Posterior vena cava (tissue), 2 donors: ENCODE results near the gene SYNDIG1. TPM values are rescaled to one million over a fixed set of nuclear protein-coding genes. Genes with fewer than 3 reads are reported as not detected.
"Not testable (repeated sequence)": the region's sequence is repeated elsewhere in the genome, so short reads cannot be mapped to it uniquely, and the experiment has no call there.

Source experiments
- DNase-seq: peaks from one replicate; pipeline ENCODE4 v3.0.0-alpha.2; 2020; ENCODE audit warnings: low spot score
- intact Hi-C, 2 donors: fragments of 100-400 bp; cut with DNase I; formaldehyde crosslinking; loops; one replicate each; pipeline versions ENCODE4 v1.14.1 to v1.14.2; 2022 to 2023
- total RNA-seq, 2 donors: library from RNA; stranded (reverse); fragmentation: NEBNext Ultra II Directional; extraction: Animal tissue kit (Norgen Biotek cat#: 25700); gene quantifications; one replicate each; pipeline ENCODE4 v1.2.1, GENCODE V29; 2021
- donor health status: DM: yes; HTN: yes; CAD: no.
- donor health status: DM: yes; HTN: yes; CAD: no.

SYNDIG1 gene
- total RNA-seq, 2 donors from 2014 or later, result 11.3 to 22.5 TPM

DNA sequence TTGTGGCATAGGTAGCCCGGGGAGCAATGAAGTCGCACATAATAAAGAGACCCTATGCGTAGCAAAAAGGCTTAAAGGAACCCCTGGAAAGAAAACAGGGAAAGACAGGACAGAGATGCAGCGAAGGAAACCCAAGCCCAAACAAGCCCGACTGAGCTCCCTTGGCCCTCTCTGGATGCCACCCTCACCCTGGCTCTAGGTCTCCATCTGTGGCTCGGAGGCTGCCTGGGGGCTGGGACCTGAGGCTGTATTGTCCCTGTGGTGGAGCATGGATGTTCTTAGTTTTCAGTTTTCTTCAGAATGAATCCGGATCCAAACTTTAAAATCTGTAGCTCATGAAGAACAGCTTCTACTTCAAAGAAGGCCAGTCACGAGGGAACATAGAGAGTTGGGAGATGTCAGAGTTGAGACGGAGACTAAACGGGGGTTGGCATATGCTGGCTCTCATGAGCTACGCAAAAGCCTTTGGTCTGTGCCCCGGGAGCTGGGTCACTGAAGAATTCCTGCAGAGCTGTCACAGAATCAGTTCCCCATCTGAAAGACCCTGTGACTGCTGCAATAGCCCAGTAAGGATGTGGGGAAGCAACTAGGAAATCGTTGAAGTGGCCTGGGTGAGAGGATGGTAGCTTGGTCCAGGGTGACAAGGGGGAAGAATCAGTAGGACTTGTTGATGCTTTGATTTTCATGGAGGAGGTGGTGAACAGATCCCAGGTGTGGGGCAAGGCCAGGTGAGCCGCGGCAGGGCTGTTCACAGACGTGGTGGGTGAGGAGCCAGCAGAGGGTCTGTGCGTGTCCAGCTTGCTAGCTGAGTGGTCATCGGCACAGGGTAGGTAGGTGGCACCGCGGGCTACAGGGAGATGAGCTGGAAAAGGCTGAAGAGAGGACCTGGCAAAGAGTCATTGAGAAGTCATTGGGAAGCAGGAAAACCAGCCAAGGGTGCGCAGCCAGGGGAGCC is 35.2 kb downstream of the SYNDIG1 start:
- intact Hi-C loops, result loop anchor here in 1 of 2 donors (10.0 kb wide), 1 partner anchor 410 kb away; no protein-coding TSS in a partner anchor
- no peak for DNase-seq

DNA sequence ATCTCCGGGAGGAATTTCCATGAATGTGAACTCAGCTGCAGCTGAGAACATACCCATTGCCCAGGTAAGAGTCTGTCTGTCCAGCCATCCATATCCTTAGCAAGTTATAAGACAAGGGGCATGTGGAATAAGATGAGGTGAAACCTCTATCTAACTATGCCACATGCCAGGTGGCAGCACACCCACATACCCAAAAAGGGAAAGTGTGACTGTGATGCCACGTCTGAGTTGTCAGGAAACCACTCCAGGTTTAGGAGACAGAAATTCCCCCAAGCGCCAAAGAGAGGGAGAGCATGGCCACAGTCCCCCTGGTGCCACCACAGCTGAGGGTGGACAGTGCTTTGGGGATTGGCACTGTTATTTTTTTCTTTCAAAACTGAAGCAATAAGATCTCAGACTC is 36.7 kb downstream of the SYNDIG1 start:
- no peak for DNase-seq
- intact Hi-C loops, result loop anchor here in 1 of 2 donors (10.0 kb wide), 1 partner anchor 409 kb away; no protein-coding TSS in a partner anchor

DNA sequence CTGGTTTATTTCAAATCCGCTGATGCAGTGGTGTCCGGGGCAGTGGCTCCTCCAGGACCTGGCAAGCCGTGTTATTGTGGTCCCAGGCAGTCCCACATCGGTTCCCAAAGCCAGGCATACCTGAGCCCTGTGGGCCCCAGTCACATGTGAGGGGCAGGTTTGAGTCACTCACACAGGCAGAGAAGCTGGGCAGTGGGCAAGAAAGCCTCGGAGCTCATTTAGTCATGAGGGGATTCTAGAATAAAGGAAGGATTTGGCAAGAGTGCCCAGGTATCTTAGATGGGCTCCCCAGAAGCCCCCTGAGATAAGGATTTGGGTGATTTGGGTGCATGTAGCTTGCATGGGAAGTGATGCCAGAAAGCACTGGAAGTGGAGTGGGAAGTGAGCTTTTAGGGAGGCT is 37.3 kb downstream of the SYNDIG1 start:
- DNase-seq, result no peak
- intact Hi-C loops, result loop anchor here in 1 of 2 donors (10.0 kb wide), 1 partner anchor 408 kb away; no protein-coding TSS in a partner anchor

DNA sequence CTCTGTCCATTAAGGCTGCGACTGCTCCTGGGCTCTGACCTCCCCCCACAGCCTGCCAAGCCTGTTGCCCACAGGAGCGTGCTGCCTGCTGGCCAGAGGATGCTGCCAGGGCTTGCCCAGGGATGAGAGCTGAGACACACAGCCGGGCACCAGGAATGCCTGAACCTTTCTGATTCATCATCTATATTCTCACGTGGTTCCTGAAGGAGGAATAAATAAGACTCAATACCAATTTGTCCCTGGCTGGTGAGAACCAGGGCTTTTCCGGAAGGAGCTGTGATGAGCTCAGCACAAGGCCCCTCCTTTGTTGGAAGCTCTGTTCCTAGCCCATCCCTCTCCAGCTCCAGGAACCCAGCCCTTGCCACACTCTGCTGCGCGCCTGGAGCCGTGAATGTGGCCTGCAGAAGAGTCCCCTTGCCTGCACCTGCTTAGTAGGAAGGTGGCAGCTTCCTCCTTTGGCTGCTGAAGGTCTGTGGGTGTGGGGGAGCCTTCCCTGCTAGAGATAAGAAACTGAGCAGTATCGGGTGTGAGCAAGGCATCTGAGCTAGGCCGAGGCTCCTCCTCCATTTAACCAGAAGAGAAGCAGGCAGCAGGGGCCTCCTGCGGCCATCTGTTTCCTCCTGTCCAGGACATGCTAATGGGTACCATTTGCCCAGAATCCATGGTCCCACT is 37.9 kb downstream of the SYNDIG1 start:
- no peak for DNase-seq
- intact Hi-C loops, result loop anchor here in 1 of 2 donors (10.0 kb wide), 1 partner anchor 407 kb away; no protein-coding TSS in a partner anchor

DNA sequence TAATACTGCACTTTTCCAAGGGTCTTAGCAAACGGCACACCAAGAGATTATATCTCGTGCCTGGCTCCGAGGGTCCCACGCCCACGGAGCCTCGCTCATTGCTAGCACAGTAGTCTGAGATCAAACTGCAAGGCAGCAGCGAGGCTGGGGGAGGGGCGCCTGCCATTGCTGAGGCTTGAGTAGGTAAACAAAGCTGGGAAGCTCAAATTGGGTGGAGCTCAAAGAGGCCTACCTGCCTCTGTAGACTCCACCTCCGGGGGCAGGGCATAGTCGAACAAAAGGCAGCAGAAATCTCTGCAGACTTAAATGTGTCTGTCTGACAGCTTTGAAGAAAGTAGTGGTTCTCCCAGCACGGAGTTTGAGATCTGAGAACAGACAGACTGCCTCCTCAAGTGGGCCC is 43.0 kb downstream of the SYNDIG1 start:
- intact Hi-C loops, DNase-seq: not testable (repeated sequence)

DNA sequence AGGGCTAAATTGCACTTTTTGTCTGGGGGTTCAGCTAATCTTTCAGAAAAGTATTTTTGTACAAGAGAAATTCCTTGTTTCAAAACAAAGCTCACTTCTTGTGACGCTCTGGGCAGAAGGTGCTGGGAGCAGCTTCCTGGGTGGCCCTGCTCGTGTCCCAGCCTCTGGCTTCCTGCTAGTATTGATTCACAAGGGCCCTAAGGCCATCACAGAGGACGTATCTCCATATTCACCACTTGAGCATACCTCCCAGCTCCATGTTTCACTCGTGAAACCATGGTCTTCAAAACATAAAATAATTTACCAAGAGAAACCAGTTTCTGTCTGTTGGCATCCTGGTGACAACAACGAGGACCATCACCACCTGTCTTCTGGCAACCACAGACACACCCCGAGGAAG is 49.1 kb downstream of the SYNDIG1 start:
- intact Hi-C loops, result no loop called here
- no peak for DNase-seq

DNA sequence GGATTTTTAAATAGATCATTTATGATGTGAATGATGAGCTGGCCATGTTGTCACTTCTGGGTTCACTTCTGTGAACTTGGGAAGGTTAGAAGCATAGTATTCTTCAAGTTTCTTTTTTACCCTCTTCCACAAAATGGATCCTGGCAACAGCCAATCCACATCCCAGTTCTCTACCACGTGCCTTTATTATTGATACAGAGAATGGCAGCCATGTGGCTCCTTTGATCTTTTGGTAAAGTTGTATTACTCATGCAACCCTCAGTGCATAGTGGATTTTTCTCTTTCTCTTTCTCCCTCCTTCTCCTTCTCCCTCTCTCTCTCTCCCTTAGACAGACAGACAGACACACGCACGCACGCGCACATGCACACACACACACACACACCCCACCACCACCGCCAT is 50.0 kb downstream of the SYNDIG1 start:
- no peak for DNase-seq
- intact Hi-C loops, result no loop called here

DNA sequence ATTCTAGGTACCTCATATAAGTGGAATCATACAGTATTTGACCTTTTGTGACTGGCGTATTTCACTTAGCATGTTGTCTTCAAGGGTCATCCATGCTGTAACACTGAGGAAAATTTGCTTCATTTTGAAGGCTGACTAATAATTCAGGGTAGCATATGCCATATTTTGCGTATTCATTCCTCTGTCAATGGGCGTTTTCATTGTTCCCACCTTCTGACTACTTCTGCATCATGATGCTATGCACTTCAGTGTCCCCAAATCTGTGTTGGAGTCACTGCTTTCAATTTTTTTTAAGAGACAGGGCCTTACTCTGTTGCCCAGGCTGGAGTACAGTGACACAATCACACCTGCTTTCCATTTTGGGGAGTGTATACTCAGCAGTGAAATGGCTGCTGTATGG is 51.6 kb downstream of the SYNDIG1 start:
- DNase-seq, result no peak
- intact Hi-C loops, result no loop called here

DNA sequence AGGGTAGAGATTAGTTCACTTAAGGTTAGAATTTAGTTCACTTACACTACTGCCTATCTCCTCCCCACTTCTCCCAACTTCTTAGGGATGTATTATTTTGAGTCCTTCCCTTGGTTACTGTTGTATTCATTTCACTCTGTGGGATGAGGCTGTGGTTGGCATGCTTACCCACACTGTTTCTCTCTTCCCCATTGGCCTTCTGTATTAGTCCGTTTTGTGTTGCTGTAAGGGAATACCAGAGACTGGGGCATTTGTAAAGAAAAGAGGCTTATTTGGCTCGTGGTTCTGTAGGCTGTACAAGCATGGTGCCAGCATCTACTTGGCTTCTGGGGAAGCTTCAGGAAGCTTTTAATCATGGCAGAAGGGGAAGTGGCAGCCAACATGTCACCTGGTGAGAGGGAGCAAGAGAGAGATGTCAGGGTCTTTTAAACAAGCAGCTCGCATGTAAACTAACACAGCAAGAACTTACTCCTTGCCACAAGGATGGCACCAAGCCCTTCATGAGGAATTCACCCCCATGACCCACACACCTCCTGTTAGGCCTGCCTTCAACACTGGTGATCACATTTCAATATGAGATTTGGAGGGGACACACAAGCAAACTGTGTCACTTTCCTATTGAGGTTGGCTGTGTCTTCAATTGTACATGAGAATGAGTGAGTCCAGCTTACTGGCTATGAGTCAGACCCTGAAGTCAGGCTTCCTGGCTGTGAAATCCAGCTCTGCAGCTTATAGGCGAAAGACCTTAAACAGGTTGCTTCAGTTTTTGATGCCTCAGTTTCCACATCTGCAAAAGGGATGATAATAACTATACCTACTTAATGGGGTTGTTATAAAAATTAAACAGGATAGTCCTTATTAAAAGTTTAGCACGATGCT is 53.3 kb downstream of the SYNDIG1 start:
- no peak for DNase-seq
- intact Hi-C loops, result no loop called here

DNA sequence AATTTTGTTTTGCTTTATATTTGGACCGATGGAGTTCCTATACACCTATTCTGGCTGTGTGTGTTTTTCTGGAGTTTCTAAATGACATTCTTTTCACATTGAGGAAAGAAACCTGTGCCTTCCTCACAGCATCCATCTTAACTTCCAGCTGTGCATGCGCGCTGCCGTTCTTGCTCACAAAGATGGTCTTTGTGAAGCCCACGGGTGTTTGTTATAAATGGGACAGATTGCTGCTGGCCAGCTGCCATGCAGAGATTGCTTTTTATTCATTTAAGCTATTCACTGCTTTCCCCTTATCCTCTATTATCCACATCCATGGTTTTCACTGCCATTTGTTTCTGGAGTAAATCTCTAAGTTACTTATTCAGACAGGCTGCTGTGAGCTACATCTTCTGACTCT is 54.2 kb downstream of the SYNDIG1 start:
- intact Hi-C loops, result no loop called here
- DNase-seq, result no peak

DNA sequence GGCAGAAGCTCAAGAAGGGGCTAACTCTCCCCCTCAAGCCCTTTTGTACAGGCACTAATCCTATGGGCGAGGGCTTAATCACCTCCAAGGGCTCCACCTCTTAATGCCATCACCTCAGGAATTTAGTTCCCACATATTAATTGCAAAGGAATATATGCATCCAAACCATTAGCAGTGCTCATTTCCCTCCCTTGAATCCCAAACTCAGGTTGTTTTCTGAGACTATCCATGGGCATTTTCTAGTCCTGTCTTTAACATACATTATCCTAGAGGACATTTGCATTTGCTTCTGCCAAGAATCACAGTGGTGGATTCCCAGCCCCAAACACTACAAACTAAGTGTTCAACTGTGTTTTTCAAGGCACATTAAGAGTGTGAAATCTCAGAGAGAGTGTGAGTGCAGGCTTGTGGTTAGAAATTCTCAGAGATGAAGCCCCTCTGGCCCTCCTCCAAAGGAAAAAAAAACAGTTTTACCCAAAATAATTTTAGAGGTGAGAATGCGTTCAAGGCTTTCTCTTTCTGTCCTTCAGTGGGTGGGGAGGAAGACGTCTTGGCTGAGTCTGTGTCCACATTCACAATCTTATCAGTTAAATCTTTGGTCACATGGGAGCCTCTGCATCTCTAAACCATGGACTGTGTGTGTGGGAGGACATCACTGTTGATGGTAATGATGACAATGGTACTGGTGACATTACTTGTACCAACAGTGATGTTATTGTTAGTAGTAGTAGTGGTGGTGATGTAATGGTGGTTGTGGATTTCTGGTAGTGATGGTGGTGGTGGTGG is 59.3 kb downstream of the SYNDIG1 start:
- intact Hi-C loops, result no loop called here
- no peak for DNase-seq

DNA sequence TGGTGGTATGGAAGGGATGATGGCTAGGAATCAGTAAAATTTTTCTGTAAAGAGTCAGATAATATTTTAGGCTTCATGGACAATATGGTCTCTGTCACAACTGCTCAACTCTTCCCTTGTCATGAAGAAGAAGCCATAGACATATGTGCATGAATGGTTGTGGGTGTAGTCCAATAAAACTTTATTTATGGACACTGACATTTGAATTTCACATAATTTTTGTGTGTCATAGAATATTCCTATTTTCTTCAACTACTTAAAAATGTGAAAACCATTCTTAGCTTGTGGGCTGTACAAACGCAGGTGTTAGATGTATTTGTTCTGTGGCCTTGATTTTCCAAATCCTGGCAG is 59.9 kb downstream of the SYNDIG1 start:
- DNase-seq, result no peak
- intact Hi-C loops, result no loop called here

DNA sequence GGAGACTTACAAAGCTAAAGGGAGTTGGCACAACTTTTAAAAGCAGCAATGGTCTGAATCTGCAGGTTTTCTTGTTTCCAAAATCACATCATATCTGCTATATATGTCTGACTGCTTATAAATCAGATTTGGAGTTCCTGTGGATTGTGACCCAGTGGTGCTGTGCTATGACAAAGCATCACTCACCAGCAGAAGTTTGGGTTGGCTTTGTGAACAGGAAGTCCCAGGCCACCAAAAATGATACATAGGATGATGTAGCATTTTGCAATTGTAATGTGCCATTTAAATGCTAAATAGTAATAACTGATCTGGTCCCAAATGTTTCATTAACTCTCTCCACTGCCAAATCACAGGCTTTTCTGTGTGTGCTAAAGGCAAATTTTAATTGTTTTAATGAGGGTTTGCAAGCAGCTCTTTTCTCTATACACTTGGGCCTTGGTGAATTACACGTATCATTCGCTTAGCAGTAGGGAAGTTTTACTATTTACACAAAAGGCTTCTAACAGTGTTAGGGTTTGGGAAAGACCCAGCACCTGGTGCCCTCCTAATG is 60.8 kb downstream of the SYNDIG1 start:
- intact Hi-C loops, result no loop called here
- DNase-seq, result no peak

DNA sequence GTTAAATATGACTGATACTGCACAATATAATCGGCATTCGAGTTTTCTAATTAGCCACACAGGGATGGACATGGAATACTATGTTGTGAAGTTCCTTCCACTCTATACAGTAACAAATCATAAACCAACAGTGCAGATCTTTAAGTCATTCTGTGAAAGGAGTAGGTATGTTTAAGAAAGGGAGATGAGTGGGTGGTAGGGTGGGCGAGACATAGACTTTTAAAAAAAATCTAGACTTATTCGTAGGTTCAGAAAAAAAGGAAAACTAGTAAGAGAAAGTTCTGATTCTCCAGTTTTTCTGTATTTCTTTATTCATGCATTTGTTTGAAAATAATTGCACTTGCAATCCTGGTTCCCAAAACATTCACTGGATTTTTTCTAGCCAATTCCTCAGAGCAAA is 61.8 kb downstream of the SYNDIG1 start:
- no peak for DNase-seq
- intact Hi-C loops, result no loop called here

DNA sequence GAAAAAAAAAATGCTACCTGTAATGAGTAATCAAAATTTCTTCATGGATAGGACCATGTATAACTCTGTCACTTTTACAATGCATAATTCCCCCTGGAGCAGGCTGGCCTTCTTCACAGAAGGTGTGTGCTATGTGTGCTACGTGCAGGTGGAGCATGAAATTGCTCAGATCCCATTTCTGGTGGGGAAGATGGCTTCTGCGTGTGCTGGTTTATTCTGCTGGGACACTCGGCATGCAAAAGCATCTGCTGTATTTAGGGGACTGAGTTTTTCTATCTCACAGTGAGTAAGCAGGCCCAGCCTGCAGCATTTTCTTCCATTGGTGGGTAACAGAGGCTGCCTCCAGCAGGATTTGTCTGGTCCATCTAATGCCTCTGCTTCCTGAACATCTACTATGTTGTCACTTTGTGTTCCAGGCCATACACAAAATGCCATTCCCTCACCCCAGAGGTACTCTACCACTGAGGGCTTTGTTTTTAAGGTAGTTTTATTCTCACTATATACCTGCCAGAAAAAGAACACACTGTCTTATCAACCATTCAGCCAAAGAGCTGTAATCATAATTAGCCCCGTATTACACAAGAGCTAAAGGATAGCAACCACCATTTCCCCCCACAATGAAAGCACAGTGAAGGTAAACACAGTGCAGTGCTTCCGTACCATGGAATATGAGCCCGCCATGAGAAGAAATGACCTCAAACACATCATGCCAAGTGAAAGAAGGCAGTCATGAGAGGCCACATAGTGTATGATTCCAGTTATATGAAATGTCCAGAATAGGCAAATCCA is 62.4 kb downstream of the SYNDIG1 start:
- intact Hi-C loops, result no loop called here
- DNase-seq, result no peak

DNA sequence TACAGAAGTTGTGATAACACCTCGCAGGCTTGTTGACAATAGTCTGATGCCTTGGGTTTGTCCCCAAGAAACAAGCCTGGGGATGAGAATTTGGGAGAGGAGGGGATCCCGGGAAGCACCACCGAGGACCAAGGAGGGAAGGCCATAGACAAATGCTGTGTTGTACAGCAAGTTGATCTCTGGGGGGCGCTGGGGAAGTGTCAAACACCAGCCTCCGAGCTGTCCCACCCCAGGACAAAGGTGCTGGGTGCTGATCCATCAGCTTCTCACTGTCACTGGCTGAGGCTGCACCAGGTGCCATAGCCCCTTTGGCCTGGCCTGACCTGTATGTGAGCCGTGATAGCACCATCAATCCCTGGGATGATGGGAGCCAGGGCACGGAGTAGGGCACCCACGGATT is 64.0 kb downstream of the SYNDIG1 start:
- no peak for DNase-seq
- intact Hi-C loops, result no loop called here

DNA sequence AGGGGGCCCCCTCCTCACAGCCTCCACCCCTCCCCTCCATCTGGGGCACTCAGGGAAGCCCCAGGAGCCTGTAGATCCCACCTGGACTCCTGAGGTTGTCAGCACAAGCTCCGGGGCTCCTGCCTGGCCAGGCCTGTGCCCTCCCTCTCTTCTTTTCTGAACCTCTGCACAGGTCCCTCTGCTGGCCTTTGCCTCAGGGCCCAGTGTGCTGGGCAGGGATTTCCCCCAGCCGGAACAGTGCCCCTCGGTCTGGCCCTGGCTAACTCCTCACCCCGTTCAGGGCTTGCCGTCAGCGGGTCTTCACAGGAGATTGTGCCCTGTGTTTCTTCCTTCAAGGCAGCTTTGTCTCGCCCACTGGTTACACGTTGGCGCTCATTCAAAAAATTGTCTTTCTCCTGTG is 64.9 kb downstream of the SYNDIG1 start:
- DNase-seq, result no peak
- intact Hi-C loops, result no loop called here
